DOHH2 (cell line): ENCODE data around the gene LGALS3.

Experiments
- H3F3A ChIP-seq: fragments of 200-600 bp; sonication (generic), shearing (Covaris generic); 2 replicates; pipeline ENCODE4 v1.6.0; 2016; ENCODE audit warnings: antibody characterized with exemption, mild to moderate bottlenecking; ENCODE audit not compliant: control insufficient read depth, insufficient read depth
- H3K27ac ChIP-seq: fragments of 200-600 bp; sonication (generic); 2 replicates; pipeline ENCODE4 v1.5.1; 2014; ENCODE audit warnings: low read depth, mild to moderate bottlenecking, low read length, moderate library complexity
- H3K27me3 ChIP-seq: fragments of 200-600 bp; sonication (generic); 2 replicates; pipeline ENCODE4 v1.6.1; 2014; ENCODE audit warnings: mild to moderate bottlenecking, low read length, mixed read lengths; ENCODE audit not compliant: control insufficient read depth
- H3K36me3 ChIP-seq: fragments of 200-600 bp; sonication (generic); 2 replicates; pipeline ENCODE4 v1.6.1; 2014; ENCODE audit warnings: mild to moderate bottlenecking, low read length, moderate library complexity, mixed read lengths; ENCODE audit not compliant: control insufficient read depth
- H3K4me1 ChIP-seq: fragments of 200-600 bp; sonication (generic); 2 replicates; pipeline ENCODE4 v1.6.1; 2014; ENCODE audit warnings: mild to moderate bottlenecking, low read length, mixed read lengths; ENCODE audit not compliant: control insufficient read depth
- H3K4me2 ChIP-seq: fragments of 200-600 bp; sonication (generic); 2 replicates; pipeline ENCODE4 v1.6.0; 2014; ENCODE audit warnings: mild to moderate bottlenecking, low read length, moderate library complexity
- H3K4me3 ChIP-seq: fragments of 200-600 bp; sonication (generic); 2 replicates; pipeline ENCODE4 v1.5.1; 2014; ENCODE audit warnings: mild to moderate bottlenecking, low read length, mixed read lengths
- H3K79me2 ChIP-seq: fragments of 200-600 bp; sonication (generic); 2 replicates; pipeline ENCODE4 v1.6.1; 2014; ENCODE audit warnings: mild to moderate bottlenecking, low read length, mixed read lengths; ENCODE audit not compliant: control insufficient read depth
- H3K9me2 ChIP-seq: fragments of 200-600 bp; sonication (generic); replicated peaks from 2 replicates; pipeline ENCODE4 v1.6.1; 2014; ENCODE audit warnings: mild to moderate bottlenecking, low read length, mixed read lengths; ENCODE audit not compliant: control insufficient read depth
- H3K9me3 ChIP-seq: fragments of 200-600 bp; sonication (generic); 2 replicates; pipeline ENCODE4 v1.6.1; 2014; ENCODE audit warnings: antibody characterized with exemption, low read length, mixed read lengths; ENCODE audit not compliant: control insufficient read depth, insufficient read depth
- H4K20me1 ChIP-seq: fragments of 200-600 bp; sonication (generic); 2 replicates; pipeline ENCODE4 v1.6.0; 2014; ENCODE audit warnings: low read depth, mild to moderate bottlenecking, antibody characterized with exemption, low read length, moderate library complexity; ENCODE audit not compliant: control insufficient read depth, insufficient read depth
- EZH2phosphoT487 ChIP-seq: fragments of 200-600 bp; sonication (generic); IDR thresholded peaks from 2 replicates; pipeline ENCODE4 v1.6.1; 2017; ENCODE audit warnings: borderline replicate concordance, mild to moderate bottlenecking, antibody characterized with exemption, low read length, moderate library complexity, mixed read lengths
- TF ChIP-seq, protein P1 (sequence below): fragments of 200-600 bp; sonication (generic); IDR thresholded peaks from one replicate; pipeline ENCODE4 v1.5.1; 2014; ENCODE audit warnings: antibody characterized with exemption, mild to moderate bottlenecking, low read depth, low read length; ENCODE audit not compliant: poor library complexity, severe bottlenecking

LGALS3 gene

DNA sequence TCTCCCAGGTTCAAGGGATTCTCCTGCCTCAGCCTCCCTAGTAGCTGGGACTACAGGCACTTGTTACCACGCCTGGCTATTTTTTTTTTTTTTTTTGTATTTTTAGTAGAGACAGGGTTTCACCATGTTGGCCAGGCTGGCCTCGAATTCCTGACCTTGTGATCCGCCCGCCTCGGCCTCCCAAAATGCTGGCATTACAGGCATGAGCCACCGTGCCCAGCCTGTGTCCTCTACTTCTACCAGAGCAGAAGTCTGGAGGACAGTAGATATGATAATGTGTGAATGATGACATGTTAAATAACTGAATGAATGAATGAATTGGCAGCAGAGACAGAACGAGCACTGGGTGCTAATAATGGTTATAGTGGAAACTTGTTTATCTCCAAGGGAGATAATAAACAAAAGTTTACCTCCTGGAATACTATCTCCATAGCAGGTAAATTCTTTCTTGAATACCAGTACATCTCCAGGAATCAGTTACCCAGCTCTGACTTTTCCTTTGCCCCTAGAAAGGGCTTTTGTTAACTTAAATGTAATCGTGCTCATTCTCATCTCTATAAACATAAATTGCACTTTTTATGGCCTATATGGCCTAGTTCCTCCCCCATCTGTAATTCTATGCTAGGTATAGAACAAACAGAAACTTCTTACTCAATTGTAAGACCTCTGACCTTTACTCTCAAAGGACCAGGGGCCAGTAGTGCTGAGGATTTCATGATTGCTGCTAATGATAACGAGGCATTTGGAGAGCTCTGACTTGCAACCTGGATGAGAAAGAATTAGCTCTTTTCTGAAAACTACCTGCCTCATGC, 7.2 kb upstream of the LGALS3 start:
- no peak overlapping the region for H3K4me2 ChIP-seq
- no peaks in the 10 kb centered on the region for H3K36me3 ChIP-seq
- H3K27me3 ChIP-seq: peaks cover 19% of the 10 kb centered on the region
- no peaks in the 10 kb centered on the region for H3K79me2 ChIP-seq
- no peak overlapping the region for H3K4me3 ChIP-seq
- no peaks in the 10 kb centered on the region for H3K4me1 ChIP-seq
- TF ChIP-seq, protein P1, sequence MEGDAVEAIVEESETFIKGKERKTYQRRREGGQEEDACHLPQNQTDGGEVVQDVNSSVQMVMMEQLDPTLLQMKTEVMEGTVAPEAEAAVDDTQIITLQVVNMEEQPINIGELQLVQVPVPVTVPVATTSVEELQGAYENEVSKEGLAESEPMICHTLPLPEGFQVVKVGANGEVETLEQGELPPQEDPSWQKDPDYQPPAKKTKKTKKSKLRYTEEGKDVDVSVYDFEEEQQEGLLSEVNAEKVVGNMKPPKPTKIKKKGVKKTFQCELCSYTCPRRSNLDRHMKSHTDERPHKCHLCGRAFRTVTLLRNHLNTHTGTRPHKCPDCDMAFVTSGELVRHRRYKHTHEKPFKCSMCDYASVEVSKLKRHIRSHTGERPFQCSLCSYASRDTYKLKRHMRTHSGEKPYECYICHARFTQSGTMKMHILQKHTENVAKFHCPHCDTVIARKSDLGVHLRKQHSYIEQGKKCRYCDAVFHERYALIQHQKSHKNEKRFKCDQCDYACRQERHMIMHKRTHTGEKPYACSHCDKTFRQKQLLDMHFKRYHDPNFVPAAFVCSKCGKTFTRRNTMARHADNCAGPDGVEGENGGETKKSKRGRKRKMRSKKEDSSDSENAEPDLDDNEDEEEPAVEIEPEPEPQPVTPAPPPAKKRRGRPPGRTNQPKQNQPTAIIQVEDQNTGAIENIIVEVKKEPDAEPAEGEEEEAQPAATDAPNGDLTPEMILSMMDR: no peak
- no peak for TF ChIP-seq EZH2phosphoT487
- H3K9me3 ChIP-seq: no peaks in the 10 kb centered on the region
- no peaks in the 10 kb centered on the region for H3K9me2 ChIP-seq
- H4K20me1 ChIP-seq: no peaks in the 10 kb centered on the region
- H3F3A ChIP-seq: no peaks in the 10 kb centered on the region
- no peak overlapping the region for H3K27ac ChIP-seq

GRCh38 chr14:55122440-55122986, 6.5 kb upstream of the LGALS3 start:
- Histone ChIP-seq H3K79me2 (no peaks in the 10 kb centered on the region), H3K27me3 (peaks cover 24% of the 10 kb centered on the region), H3F3A (no peaks in the 10 kb centered on the region), H3K9me3 (no peaks in the 10 kb centered on the region), H3K4me2 (no peak overlapping the region), H4K20me1 (no peaks in the 10 kb centered on the region), H3K4me1 (no peaks in the 10 kb centered on the region), H3K9me2 (no peaks in the 10 kb centered on the region), H3K4me3 (no peak overlapping the region), H3K36me3 (no peaks in the 10 kb centered on the region), H3K27ac (no peak overlapping the region)
- no peak for TF ChIP-seq EZH2phosphoT487
- TF ChIP-seq, protein P1: no peak

DNA sequence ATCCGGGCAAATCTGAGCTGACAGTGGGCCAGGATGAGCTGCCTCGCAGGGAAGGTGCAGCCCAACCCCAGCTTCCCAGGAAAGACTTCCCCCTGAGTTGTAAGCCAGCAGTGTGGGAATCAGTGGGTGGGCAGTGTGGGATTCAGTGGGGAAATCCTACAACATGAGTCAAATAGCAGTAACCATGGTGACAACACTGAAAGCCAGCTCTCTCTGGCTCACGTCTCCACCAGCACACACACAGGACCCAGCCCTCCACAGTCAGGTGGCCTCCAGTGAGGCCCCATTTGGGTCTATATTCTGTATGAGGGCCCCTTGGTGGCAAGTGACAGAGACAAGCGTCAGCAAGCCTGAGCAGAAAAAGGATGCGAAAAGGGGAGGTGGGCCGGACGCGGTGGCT, 6.0 kb upstream of the LGALS3 start:
- Histone ChIP-seq H3K9me2 (no peaks in the 10 kb centered on the region), H3K79me2 (no peaks in the 10 kb centered on the region), H4K20me1 (no peaks in the 10 kb centered on the region), H3K27me3 (peaks cover 26% of the 10 kb centered on the region), H3K4me2 (no peak overlapping the region), H3K36me3 (no peaks in the 10 kb centered on the region), H3K4me1 (no peaks in the 10 kb centered on the region), H3K4me3 (no peak overlapping the region), H3F3A (no peaks in the 10 kb centered on the region), H3K27ac (no peak overlapping the region), H3K9me3 (no peaks in the 10 kb centered on the region)
- TF ChIP-seq, protein P1: no peak
- TF ChIP-seq EZH2phosphoT487: no peak
